DND-41 (cell line): ENCODE measurements around the gene SRRM4.

Experiments
- CTCF ChIP-seq: IDR thresholded peaks from 2 replicates; pipeline ENCODE4 v1.5.1; 2012; ENCODE audit warnings: borderline replicate concordance, low read length, moderate library complexity, mild to moderate bottlenecking; ENCODE audit not compliant: poor library complexity, severe bottlenecking; ENCODE audit errors: extremely low read depth
- EZH2 ChIP-seq: IDR thresholded peaks from 3 replicates; pipeline ENCODE4 v1.6.1; 2012; ENCODE audit warnings: borderline replicate concordance, low read depth, mild to moderate bottlenecking, moderate library complexity, low read length, inconsistent platforms; ENCODE audit not compliant: severe bottlenecking

- TF ChIP-seq CTCF (no peak), EZH2 (no peak)
These were observed 91.1 kb downstream of the SRRM4 start for GRCh38 chr12:119072440-119072839.
